GM15510 (cell line): ENCODE measurements around the gene EVX1.

Source experiments
- POLR2A ChIP-seq: IDR thresholded peaks from 3 replicates; pipeline ENCODE4 v1.6.1; 2011; ENCODE audit warnings: borderline replicate concordance; ENCODE audit not compliant: insufficient read length; ENCODE audit errors: extremely low read depth

Gene EVX1

GRCh38 chr7:27297356-27297755 is 54.8 kb downstream of the EVX1 start:
- TF ChIP-seq POLR2A, result no peak
